B cell (primary cell): ENCODE data around the gene TMEM114.

Experiments
- CTCF ChIP-seq: fragments of 200-600 bp; IDR thresholded peaks from one replicate; pipeline ENCODE4 v1.8.0; 2022; ENCODE audit warnings: antibody characterized with exemption, mild to moderate bottlenecking
- EZH2 ChIP-seq: IDR thresholded peaks from 2 replicates; pipeline ENCODE4 v1.6.1; 2012; ENCODE audit warnings: borderline replicate concordance, low read depth, mild to moderate bottlenecking, moderate library complexity, low read length; ENCODE audit not compliant: insufficient read depth, poor library complexity, severe bottlenecking

- no peak for TF ChIP-seq CTCF
- no peak for TF ChIP-seq EZH2
Measured at GRCh38 chr16:8611122-8611521, 20.8 kb upstream of the TMEM114 start.
